ENCODE results near the gene TMC8.
A peak's percentile ranks its signal among the peaks of the same experiment; 100 is the strongest.

TMC8 gene

GRCh38 chr17:78124081-78124835, 6.3 kb upstream of the TMC8 start:
- H3K36me3 ChIP-seq (ENCODE audit: control insufficient read depth in 1 of 2, insufficient read depth in 2 of 2, low read length in 2 of 2) = peaks cover 0 to 34% of the 10 kb centered on the region in 2 donors
- H3K27me3 ChIP-seq (ENCODE audit: control insufficient read depth in 1 of 2, insufficient read depth in 2 of 2, low read length in 2 of 2) = no peaks in the 10 kb centered on the region
- H3K4me3 ChIP-seq (ENCODE audit: low read depth in 1 of 2, low read length in 2 of 2) = no peak overlapping the region
- no peaks in the 10 kb centered on the region for H3K9me3 ChIP-seq (ENCODE audit: control insufficient read depth in 1 of 2, low read length in 2 of 2)
- H3K27ac ChIP-seq (ENCODE audit: low read depth, low read length) = peak overlapping the region; percentile 32
- peaks cover 17 to 58% of the 10 kb centered on the region in 2 donors for H3K4me1 ChIP-seq (ENCODE audit: control insufficient read depth in 1 of 2, insufficient read depth in 2 of 2, low read length in 2 of 2)
- no peak overlapping the region for H3K9ac ChIP-seq (ENCODE audit: low read depth in 1 of 2, low read length in 2 of 2)

GRCh38 chr17:78124836-78125137, 5.8 kb upstream of the TMC8 start:
- Histone ChIP-seq H3K9ac (ENCODE audit: low read depth in 1 of 2, low read length in 2 of 2) (no peak overlapping the region), H3K4me3 (ENCODE audit: low read depth in 1 of 2, low read length in 2 of 2) (no peak overlapping the region), H3K4me1 (ENCODE audit: control insufficient read depth in 1 of 2, insufficient read depth in 2 of 2, low read length in 2 of 2) (peaks cover 21 to 63% of the 10 kb centered on the region in 2 donors), H3K27me3 (ENCODE audit: control insufficient read depth in 1 of 2, insufficient read depth in 2 of 2, low read length in 2 of 2) (no peaks in the 10 kb centered on the region), H3K36me3 (ENCODE audit: control insufficient read depth in 1 of 2, insufficient read depth in 2 of 2, low read length in 2 of 2) (peaks cover 0 to 34% of the 10 kb centered on the region in 2 donors), H3K27ac (ENCODE audit: low read depth, low read length) (peak overlapping the region; percentile 32), H3K9me3 (ENCODE audit: control insufficient read depth in 1 of 2, low read length in 2 of 2) (no peaks in the 10 kb centered on the region)

- H3K9ac ChIP-seq (ENCODE audit: low read depth in 1 of 2, low read length in 2 of 2) = no peak overlapping the region
- no peak overlapping the region for H3K4me3 ChIP-seq (ENCODE audit: low read depth in 1 of 2, low read length in 2 of 2)
- peaks cover 26 to 69% of the 10 kb centered on the region in 2 donors for H3K4me1 ChIP-seq (ENCODE audit: control insufficient read depth in 1 of 2, insufficient read depth in 2 of 2, low read length in 2 of 2)
- H3K27me3 ChIP-seq (ENCODE audit: control insufficient read depth in 1 of 2, insufficient read depth in 2 of 2, low read length in 2 of 2) = no peaks in the 10 kb centered on the region
- no peaks in the 10 kb centered on the region for H3K9me3 ChIP-seq (ENCODE audit: control insufficient read depth in 1 of 2, low read length in 2 of 2)
- H3K27ac ChIP-seq (ENCODE audit: low read depth, low read length) = no peak overlapping the region
- peaks cover 0 to 32% of the 10 kb centered on the region in 2 donors for H3K36me3 ChIP-seq (ENCODE audit: control insufficient read depth in 1 of 2, insufficient read depth in 2 of 2, low read length in 2 of 2)
These were observed 5.2 kb upstream of the TMC8 start for GRCh38 chr17:78125138-78125913.

GRCh38 chr17:78125976-78126894, 4.3 kb upstream of the TMC8 start:
- Histone ChIP-seq H3K27me3 (ENCODE audit: control insufficient read depth in 1 of 2, insufficient read depth in 2 of 2, low read length in 2 of 2) (no peaks in the 10 kb centered on the region), H3K9me3 (ENCODE audit: control insufficient read depth in 1 of 2, low read length in 2 of 2) (no peaks in the 10 kb centered on the region), H3K36me3 (ENCODE audit: control insufficient read depth in 1 of 2, insufficient read depth in 2 of 2, low read length in 2 of 2) (peaks cover 0 to 25% of the 10 kb centered on the region in 2 donors), H3K4me1 (ENCODE audit: control insufficient read depth in 1 of 2, insufficient read depth in 2 of 2, low read length in 2 of 2) (peaks cover 30 to 74% of the 10 kb centered on the region in 2 donors), H3K4me3 (ENCODE audit: low read depth in 1 of 2, low read length in 2 of 2) (peak overlapping the region; percentile 36 to 85), H3K27ac (ENCODE audit: low read depth, low read length) (no peak overlapping the region), H3K9ac (ENCODE audit: low read depth in 1 of 2, low read length in 2 of 2) (peak overlapping the region in 1 of 2 donors; percentile 79)

GRCh38 chr17:78126895-78127238, 3.7 kb upstream of the TMC8 start:
- H3K27ac ChIP-seq (ENCODE audit: low read depth, low read length) = peak overlapping the region; percentile 80
- H3K9me3 ChIP-seq (ENCODE audit: control insufficient read depth in 1 of 2, low read length in 2 of 2) = no peaks in the 10 kb centered on the region
- peaks cover 30 to 68% of the 10 kb centered on the region in 2 donors for H3K4me1 ChIP-seq (ENCODE audit: control insufficient read depth in 1 of 2, insufficient read depth in 2 of 2, low read length in 2 of 2)
- H3K36me3 ChIP-seq (ENCODE audit: control insufficient read depth in 1 of 2, insufficient read depth in 2 of 2, low read length in 2 of 2) = peaks cover 0 to 22% of the 10 kb centered on the region in 2 donors
- H3K27me3 ChIP-seq (ENCODE audit: control insufficient read depth in 1 of 2, insufficient read depth in 2 of 2, low read length in 2 of 2) = no peaks in the 10 kb centered on the region
- H3K4me3 ChIP-seq (ENCODE audit: low read depth in 1 of 2, low read length in 2 of 2) = peak overlapping the region; percentile 79 to 85
- peak overlapping the region; percentile 79 to 84 for H3K9ac ChIP-seq (ENCODE audit: low read depth in 1 of 2, low read length in 2 of 2)

GRCh38 chr17:78127239-78127887, 3.2 kb upstream of the TMC8 start:
- Histone ChIP-seq H3K4me3 (ENCODE audit: low read depth in 1 of 2, low read length in 2 of 2) (peak overlapping the region; percentile 79 to 85), H3K4me1 (ENCODE audit: control insufficient read depth in 1 of 2, insufficient read depth in 2 of 2, low read length in 2 of 2) (peaks cover 30 to 66% of the 10 kb centered on the region in 2 donors), H3K9me3 (ENCODE audit: control insufficient read depth in 1 of 2, low read length in 2 of 2) (no peaks in the 10 kb centered on the region), H3K9ac (ENCODE audit: low read depth in 1 of 2, low read length in 2 of 2) (peak overlapping the region; percentile 79 to 84), H3K27me3 (ENCODE audit: control insufficient read depth in 1 of 2, insufficient read depth in 2 of 2, low read length in 2 of 2) (no peaks in the 10 kb centered on the region), H3K27ac (ENCODE audit: low read depth, low read length) (peak overlapping the region; percentile 80), H3K36me3 (ENCODE audit: control insufficient read depth in 1 of 2, insufficient read depth in 2 of 2, low read length in 2 of 2) (peaks cover 0 to 17% of the 10 kb centered on the region in 2 donors)

- peak overlapping the region; percentile 80 for H3K27ac ChIP-seq (ENCODE audit: low read depth, low read length)
- peaks cover 0 to 11% of the 10 kb centered on the region in 2 donors for H3K36me3 ChIP-seq (ENCODE audit: control insufficient read depth in 1 of 2, insufficient read depth in 2 of 2, low read length in 2 of 2)
- H3K9me3 ChIP-seq (ENCODE audit: control insufficient read depth in 1 of 2, low read length in 2 of 2) = no peaks in the 10 kb centered on the region
- peak overlapping the region; percentile 79 to 84 for H3K9ac ChIP-seq (ENCODE audit: low read depth in 1 of 2, low read length in 2 of 2)
- H3K4me1 ChIP-seq (ENCODE audit: control insufficient read depth in 1 of 2, insufficient read depth in 2 of 2, low read length in 2 of 2) = peaks cover 35 to 67% of the 10 kb centered on the region in 2 donors
- H3K27me3 ChIP-seq (ENCODE audit: control insufficient read depth in 1 of 2, insufficient read depth in 2 of 2, low read length in 2 of 2) = no peaks in the 10 kb centered on the region
- H3K4me3 ChIP-seq (ENCODE audit: low read depth in 1 of 2, low read length in 2 of 2) = peak overlapping the region; percentile 79 to 85
These were observed 2.6 kb upstream of the TMC8 start for GRCh38 chr17:78127888-78128550.

GRCh38 chr17:78128551-78129350, 1.8 kb upstream of the TMC8 start, which contains the start of gene TMC6:
TMC6 (minus strand) TSS chr17:78128755; CDS start chr17:78126832, 1,923 bp downstream.
- Histone ChIP-seq H3K4me1 (ENCODE audit: control insufficient read depth in 1 of 2, insufficient read depth in 2 of 2, low read length in 2 of 2) (peaks cover 35 to 74% of the 10 kb centered on the region in 2 donors), H3K27ac (ENCODE audit: low read depth, low read length) (peak within 1 kb of the TSS; percentile 80), H3K4me3 (ENCODE audit: low read depth in 1 of 2, low read length in 2 of 2) (peak within 1 kb of the TSS; percentile 79 to 85), H3K27me3 (ENCODE audit: control insufficient read depth in 1 of 2, insufficient read depth in 2 of 2, low read length in 2 of 2) (no peaks in the 10 kb centered on the region), H3K9me3 (ENCODE audit: control insufficient read depth in 1 of 2, low read length in 2 of 2) (no peaks in the 10 kb centered on the region), H3K9ac (ENCODE audit: low read depth in 1 of 2, low read length in 2 of 2) (peak within 1 kb of the TSS; percentile 79 to 84), H3K36me3 (ENCODE audit: control insufficient read depth in 1 of 2, insufficient read depth in 2 of 2, low read length in 2 of 2) (peaks cover 0 to 4% of the 10 kb centered on the region in 2 donors)
